GM19099 (cell line): ENCODE results near the gene GRIK5.

Experiments used
- POLR2A ChIP-seq: IDR thresholded peaks from 3 replicates; pipeline ENCODE4 v1.6.1; 2011; ENCODE audit warnings: low read depth; ENCODE audit not compliant: insufficient read length; ENCODE audit errors: extremely low read depth

The GRIK5 gene

DNA sequence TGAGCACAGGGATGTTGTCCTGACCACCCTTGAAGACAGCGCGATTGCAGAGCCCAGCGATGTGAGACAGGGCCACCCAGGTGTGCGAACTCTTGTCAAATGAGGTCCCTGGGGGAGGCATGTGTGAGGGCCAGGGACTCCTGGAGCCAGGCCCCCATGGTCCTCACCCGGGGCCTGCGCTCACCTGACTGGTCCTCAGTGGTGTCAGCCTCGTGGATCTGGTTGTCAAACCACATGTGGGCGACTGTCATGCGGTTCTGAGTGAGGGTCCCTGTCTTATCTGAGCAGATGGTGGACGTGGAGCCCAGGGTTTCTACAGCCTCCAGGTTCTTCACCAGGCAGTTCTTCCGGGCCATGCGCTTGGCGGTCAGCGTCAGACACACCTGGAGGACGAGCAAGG, 88.3 kb downstream of the GRIK5 start:
- TF ChIP-seq POLR2A: no peak

DNA sequence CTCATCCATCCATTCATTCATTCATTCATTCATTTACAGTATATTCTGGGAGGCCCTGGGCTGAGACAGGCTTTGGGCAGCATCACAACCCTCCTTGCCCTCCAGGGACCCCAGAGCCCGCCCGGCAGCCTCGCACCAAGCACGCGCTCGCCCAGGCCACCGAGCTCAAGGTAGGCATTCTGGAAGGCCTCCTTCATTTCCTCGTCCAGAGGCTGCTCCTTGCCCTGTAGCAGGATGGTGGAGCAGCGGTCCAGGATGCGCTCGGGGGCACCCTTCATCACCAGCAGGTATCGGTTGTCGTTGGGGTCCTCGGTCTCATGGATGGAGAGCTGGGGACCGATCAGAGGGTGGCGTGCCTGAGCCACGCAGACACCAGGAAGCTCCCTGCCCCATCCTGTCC, 91.5 kb downstream of the GRIK5 start:
- no peak for TF ChIP-seq POLR2A

DNA sequence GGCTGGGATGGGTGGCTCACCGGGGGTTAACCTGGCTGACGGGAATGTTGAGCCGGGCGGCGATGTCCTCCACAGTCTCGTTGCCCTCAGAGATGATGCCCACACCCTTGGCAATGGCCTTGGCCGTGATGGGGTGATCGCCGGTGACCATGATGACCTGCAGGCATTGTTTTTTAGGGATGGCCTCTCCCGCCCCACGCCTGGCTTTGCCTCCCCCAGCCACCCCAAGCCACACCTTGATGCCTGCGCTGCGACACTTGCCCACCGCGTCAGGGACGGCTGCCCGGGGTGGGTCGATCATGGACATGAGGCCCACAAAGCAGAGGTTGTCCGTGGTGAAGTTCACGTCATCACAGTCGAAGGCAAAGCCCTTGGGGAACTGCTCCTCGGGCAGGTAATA, 92.1 kb downstream of the GRIK5 start:
- TF ChIP-seq POLR2A: no peak

DNA sequence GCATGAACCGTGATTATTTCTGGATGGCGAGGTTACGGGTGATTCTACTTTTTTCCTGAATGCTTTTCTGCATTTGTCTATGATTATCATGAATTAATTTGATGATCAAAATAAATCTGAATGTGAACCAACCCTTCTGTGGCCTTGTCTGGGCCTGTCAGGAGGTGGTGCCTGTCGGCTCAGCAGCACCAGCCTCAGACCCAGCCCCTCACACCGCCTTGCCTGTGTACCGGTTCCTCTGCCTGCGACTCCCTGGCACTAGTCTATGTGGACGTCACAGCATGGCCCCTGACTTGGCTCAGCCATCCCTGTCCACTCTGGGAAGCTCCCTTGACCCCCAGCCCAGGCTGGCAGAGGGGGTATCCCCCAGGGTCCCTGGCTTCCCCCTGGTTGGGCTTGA, 95.4 kb downstream of the GRIK5 start:
- TF ChIP-seq POLR2A: no peak

DNA sequence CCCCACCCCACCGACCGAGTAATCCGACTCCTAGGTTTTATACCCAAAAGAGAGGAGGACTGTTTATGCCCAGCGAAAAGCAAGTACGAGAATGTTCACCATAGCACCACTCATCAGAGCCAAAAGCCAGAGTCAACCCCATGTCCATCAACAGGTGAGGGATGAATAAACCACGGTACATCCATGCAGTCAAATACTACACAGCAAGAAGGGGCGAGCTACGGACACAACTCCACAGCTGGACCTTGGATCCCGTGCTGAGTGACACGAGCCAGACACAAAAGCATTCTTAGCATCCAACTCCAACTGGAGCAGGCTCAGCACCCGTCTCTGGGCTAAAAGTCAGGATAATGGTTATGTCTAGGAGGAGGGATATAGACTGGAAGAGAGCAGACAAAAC, 98.6 kb downstream of the GRIK5 start:
- no peak for TF ChIP-seq POLR2A

DNA sequence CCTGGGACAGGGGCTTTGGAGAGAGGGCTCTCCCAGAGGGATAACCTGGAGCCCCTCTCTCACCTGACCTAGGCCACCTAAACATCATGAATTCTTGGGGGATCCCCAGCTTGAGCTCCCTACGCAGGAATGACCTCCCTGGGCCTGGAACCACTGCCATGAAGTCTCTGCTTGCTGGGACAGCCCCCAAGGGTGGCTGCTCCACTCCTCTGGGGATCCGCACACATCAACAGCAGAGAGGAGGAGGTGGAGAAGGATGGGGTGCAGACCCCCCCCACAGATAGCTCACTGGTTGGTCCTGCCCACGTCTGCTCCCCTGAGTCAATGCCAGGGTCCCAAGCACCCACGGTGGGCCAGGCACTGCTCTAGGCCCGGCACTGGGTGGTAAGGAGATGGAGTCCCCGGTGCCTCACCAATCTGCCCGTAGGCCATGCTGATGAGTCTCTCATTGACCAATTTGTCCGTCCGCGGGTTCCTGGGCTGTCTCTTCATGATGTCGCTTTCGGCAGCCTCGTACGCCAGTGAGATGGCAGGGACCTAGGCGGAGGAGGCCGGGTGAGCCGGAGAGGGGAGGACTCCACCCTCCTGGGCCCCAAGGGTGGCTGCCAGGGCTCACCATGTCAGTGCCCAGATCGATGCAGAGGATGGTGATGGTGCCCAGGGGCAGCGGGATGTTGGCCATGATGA, 100.1 kb downstream of the GRIK5 start:
- TF ChIP-seq POLR2A: no peak

DNA sequence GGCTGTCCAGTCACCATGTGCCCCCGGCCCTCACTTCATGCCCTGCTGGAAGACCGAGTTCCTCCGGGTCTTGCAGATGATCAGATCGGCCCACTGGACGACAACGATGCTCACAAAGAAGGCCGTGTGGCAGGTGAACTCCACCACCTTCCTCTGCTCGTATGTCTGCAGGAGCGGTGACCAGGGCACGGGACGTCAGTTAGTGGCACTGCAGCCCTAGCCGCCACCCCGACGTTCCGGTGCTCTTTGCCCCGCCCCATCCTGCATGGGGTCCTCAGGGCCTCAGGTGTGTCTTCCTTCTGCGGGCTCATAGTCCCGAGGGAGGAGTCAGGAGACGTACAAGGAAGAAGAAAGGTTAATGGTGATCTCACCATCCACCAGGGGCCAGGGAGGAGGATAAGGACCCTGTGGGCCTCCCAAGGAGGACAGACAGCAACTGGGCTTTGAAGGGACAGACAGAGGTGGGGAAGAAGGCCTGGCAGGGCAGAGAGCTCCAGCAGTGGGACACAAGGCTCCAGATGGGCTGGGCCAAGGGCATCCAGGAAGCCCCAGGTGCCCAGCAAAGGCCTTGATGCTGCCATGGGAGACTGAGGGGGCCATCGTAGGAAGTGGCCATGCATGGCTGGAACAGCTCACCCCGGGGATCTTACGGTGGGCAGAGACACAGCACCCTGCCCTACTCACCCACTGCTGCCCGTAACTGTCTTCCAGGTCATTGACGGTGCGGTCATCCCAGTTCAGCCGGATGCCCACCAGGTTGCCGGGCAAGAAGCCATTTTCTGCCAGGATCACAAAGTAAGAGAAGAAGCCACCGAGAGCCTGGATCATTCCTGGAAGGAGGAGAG, 101.0 kb downstream of the GRIK5 start:
- no peak for TF ChIP-seq POLR2A

DNA sequence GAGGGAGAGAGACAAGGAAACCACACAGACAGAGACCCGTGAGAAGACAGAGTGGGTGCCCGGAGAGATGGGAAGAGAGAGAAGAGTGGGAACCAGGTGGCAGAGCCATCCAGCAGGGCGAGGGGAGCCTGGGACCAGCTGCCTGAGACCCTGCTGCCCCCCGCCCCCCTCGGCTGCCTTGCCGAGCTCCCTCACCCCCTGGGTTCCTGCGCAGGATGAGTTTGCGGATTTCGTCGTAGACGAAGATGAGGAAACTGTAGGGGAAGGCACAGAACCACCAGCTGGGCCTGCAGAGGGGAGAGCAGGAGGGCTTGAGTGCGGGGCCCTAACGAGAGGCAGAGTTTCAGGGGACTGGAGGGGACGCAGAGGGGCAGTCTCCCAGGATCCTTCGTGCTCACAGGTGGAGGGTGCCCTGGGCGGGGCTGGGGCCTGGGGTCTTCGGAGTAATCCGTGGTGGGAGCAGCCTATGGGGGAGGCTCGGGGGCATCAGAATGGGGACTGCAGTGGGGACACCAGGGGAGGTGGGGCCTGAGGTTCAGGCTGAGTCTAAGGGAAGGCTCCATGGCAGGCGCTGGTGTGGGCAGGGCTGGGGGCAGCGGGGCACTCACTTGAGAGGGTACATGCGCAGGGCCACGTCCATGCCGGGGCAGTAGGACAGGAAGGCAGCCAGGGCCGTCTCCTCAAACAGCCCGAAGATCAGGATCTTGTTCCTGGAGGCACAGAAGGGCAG, 102.8 kb downstream of the GRIK5 start:
- TF ChIP-seq POLR2A: no peak

DNA sequence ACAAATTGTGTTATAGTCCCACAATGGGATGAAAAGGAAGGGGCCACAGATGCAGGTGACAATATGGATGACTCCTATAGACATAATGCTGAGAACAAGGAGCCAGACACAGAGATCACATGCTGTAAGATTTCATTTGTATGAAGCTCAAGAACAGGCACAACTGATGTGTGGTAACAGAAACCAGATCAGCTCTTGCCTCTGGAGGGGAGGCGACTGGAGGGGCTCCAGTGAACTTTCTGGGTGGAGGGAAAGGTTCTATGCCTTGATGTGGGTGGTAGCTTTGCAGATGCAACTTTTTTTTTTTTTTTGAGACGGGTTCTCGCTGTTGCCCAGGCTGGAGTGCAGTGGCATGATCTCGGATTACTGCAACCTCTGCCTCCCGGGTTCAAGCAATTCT, 104.9 kb downstream of the GRIK5 start:
- no peak for TF ChIP-seq POLR2A

DNA sequence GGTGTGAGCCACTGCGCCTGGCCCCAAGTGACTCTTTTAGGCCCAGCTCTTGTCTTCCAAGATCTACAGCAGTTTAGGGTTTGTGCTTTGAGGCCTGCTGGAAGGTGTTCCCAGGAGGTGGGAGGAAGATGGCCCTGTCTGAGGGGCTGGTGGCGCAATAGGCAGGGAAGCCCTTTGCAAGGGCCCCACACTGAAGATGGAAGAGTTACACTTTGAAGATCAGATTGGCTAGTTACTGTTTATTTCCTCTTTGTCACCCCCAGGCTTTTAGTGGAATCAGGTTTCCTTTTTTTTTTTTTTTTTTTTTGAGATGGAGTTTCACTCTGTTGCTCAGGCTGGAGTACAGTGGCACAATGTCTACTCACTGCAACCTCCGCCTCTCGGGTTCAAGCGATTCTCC, 109.0 kb downstream of the GRIK5 start:
- no peak for TF ChIP-seq POLR2A

DNA sequence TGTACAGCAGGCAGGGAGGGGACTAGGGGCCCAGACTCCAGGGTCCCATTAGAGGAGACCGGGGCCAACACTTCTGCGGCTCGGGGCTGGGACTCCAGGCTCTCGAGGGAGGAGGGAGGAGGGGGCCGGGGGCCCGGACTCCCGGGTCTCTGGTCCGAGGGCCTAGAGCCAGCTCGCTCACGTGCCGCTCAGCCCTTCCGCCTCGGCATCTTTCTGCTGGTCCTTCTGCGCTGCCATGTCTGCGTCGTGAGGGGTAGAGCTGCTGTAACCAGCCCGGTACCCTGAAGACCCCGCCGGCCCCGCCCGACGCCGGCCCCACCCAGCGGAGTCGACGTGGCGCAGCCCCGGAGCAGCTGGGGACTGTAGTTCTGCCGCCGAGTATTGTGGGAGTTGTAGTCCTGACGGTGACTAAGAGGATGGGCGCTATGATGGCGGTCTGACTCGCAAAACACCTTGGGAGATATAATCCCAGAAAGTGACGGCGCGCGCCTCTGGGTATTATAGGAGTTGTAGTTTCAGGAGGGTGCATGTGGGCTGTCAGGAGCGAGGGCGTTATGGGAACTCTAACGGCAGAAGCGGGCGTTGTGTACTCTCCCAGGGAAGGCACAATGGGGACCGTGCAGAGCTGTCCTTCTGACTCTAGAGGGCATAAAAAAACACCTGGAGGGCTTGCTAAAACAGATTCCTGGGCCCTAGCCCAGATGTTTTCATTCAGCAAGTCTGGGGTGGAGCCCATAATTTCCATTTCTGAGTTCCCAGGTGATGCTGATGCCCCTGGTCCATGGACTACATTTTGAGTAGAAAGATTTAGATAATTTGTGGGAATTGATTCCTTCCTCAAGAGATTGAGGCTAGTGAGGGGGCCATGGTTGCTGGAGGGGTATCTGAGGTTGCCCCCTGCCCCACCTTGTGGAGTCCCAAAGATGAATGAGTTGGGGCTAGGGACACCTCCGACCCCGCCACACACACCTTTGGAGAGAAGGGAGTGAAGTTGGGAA, 110.7 kb downstream of the GRIK5 start, which contains the start of gene RABAC1:
RABAC1 (minus strand) TSS at position 266 of the 998 bp plus-strand sequence; CDS start at position 237, 29 bp downstream.
- peak; percentile 56 for TF ChIP-seq POLR2A

DNA sequence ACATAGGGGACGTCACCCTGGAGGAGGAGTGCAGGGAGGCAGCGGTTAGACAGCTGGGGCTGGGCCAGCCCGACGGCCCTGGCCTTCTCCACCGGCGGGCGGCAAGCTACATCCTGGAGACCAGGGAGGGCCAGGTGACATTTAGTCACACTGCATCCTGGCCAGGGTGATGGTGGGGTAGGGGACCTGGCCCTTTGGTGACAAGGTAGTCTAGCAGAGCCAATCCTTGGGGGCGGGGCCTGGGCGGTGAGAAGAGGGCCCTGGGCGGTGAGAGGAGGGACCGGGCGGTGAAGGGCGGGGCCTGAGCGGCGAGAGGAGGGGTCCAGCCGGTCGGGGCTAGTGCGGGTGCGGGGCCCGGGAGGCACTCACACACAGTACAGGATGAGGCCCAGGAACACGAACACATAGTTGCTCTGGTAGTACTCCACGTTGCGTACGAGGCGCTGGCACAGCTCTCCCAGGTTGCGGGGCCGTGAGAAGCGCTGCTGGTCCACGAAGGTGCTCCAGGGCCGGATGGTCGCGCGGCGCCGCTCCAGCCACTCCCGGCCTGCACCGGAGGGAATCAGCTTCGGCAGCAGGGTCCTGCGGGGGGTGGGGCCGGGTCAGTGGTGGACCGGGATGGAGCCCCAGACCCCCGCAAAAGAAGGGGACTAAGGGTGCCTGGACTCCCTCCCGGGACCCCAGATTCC, 111.5 kb downstream of the GRIK5 start:
- peak; percentile 40 for TF ChIP-seq POLR2A

DNA sequence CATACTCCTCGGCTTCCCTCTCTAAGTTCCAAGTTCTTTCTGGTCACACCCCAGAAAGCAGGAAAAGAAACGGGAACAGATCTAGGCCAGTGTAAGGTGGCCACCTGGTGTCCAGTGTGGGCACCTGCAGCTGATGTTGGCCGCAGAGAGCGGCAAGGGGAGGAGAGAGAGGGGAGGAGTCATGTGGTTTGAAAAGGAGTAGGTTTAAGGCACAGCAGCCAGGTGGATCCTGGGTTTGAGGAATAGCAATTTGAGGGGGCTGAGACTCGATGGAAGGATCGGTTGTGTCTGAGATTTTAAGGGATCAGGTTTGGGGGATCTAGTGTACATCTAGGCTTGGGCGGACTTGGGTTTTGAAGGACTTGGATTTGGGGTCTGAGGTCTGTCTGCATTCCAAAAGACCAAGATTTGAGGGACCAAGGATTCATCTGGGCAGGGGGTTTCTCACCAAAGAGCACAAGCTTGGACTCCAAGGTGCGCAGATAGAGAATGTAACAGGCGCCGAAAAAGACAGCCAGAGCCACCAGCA, 112.1 kb downstream of the GRIK5 start:
- TF ChIP-seq POLR2A: no peak
